ENCODE data around the gene TOX3. TPM values are rescaled to one million over a fixed set of nuclear protein-coding genes. Genes with fewer than 3 reads are reported as not detected.

The TOX3 gene
- total and polyA plus RNA-seq, 2 of the 13 experiments (the other 11 are each of a cell fraction or from before 2014, with no cell fraction given): 14.5 to 98.6 TPM

DNA sequence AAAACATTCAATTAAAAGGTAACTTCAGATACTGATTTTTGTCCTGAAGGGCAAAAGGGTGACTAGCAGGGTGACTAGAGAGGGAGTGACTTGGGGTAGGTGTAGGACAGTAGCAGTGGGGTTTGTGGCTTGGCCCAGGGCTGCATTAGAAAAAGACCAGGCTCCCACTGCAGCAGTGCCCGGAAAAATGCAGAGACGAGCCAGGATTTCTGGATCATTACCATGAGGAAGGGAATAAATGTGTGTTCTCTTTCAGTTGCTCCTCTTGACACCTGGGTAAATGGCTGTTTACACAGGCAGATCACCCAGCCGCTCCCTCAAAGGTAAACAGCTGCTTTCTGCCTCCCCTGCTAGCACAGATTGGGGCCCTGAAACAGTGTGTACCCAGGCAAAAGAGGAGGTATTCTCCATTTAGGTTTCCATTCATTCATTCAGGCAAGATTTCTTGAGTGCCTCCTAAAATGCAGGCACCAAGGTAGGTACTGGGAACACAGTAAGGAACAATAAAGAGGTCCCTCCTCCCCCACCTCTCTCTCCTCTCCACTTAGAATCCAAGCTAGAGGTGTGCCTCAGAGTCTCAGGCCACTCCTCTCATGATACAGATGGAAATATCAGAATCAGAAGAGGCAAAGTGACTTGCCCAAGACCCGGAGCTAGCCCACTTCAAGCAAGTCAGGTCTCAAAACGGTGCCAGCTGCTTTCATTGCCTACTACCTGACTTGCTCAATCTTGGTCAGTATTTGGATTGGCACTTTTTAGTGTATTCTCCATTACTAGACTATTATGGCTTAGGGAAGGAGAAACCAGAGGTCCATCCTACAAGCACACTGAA lies 15.2 kb upstream of the TOX3 start (continued):
- TF ChIP-seq ARID4A (CRISPR knock-in tag; IDR thresholded peaks at IDR 0.05; ENCODE audit: borderline replicate concordance): peak; percentile 74; the same call in 1 of the 2 replicates
- TF ChIP-seq ZNF589 (CRISPR knock-in tag; conservative IDR thresholded peaks at IDR 0.05): no peak
- no peak for TF ChIP-seq HOXA7 (CRISPR knock-in tag; IDR thresholded peaks at IDR 0.05)
- TF ChIP-seq, protein P1, sequence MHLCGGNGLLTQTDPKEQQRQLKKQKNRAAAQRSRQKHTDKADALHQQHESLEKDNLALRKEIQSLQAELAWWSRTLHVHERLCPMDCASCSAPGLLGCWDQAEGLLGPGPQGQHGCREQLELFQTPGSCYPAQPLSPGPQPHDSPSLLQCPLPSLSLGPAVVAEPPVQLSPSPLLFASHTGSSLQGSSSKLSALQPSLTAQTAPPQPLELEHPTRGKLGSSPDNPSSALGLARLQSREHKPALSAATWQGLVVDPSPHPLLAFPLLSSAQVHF (CRISPR knock-in tag; IDR thresholded peaks at IDR 0.05): no peak
- TF ChIP-seq, protein P2, sequence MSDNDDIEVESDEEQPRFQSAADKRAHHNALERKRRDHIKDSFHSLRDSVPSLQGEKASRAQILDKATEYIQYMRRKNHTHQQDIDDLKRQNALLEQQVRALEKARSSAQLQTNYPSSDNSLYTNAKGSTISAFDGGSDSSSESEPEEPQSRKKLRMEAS (IDR thresholded peaks at IDR 0.05): no peak
- TF ChIP-seq MXI1 (IDR thresholded peaks at IDR 0.05; ENCODE audit: borderline replicate concordance, low read depth, low read length): no peak
- TF ChIP-seq TEAD2 (CRISPR knock-in tag; IDR thresholded peaks at IDR 0.05): no peak
- no peak for TF ChIP-seq GATA4 (IDR thresholded peaks at IDR 0.05; ENCODE audit: borderline replicate concordance, low read depth)
- no peak for TF ChIP-seq ZC3H4 (CRISPR knock-in tag; IDR thresholded peaks at IDR 0.05; ENCODE audit: borderline replicate concordance)
- peak; percentile 72 for TF ChIP-seq MEIS2 (CRISPR knock-in tag; IDR thresholded peaks at IDR 0.05)
